ENCODE data around the gene CSF3R. TPM values are rescaled to one million over a fixed set of nuclear protein-coding genes. Genes with fewer than 3 reads are reported as not detected.

CSF3R gene
- total and polyA plus RNA-seq, 8 donors, result 1.6 to 30.9 (median 12.7) TPM; not detected in 1

DNA sequence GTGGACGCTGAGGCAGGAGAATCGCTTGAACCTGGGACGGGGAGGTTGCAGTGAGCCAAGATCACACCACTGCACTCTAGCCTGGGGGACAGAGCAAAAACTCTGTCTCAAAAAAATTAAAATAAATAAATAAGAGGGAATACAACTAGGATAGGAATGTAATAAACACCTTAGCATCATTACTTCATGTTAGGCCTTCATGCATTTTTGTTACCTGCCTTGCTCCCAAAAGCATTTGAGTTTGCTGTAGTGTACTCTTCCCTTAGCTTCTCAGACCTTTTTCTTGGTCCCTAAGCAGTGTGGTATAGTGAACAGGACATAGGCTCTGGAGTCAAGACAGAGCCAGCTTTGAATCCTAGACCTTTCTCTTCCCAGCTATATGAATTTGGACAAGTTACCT is 29.7 kb downstream of the CSF3R start:
- intact Hi-C loops (cut with DNase I; ENCODE audit: low total_unique reads), result no loop called here
- Histone ChIP-seq H3K9me3 (no peaks in the 10 kb centered on the region), H3K27ac (no peak overlapping the region), H3K4me1 (peaks cover 6 to 39% (median 16%) of the 10 kb centered on the region in 4 donors), H3K36me3 (peaks cover 28 to 46% (median 40%) of the 10 kb centered on the region in 4 donors), H3K27me3 (no peaks in the 10 kb centered on the region), H3K4me3 (no peak overlapping the region)
- WGBS, 5 donors, result 87 to 93% (median 88%) methylated on average over 3 of the region's 3 CpGs
- no peak for DNase-seq
- TF ChIP-seq POLR2A (IDR thresholded peaks at IDR 0.05) (no peak), POLR2AphosphoS5 (IDR thresholded peaks at IDR 0.05) (no peak)

DNA sequence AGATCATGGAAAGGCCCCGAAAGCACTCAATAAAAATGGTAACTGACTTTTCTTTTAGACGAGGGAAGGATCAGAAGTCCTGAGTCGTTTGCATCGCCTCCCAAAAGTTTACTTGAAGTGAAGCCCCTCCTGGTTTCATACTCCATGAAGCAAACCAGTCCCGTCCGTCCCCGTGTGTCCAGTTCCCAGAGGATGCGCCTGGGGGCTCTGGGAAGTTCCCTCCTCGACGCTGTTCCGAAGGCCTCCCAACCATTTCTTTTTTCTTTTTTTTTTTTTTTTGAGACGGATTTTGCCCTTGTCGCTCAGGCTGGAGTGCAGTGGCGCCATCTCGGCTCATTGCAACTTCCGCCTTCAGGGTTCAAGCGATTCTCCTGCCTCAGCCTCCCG is 31.8 kb downstream of the CSF3R start:
- peaks cover 6 to 32% (median 16%) of the 10 kb centered on the region in 4 donors for H3K4me1 ChIP-seq
- no peaks in the 10 kb centered on the region for H3K27me3 ChIP-seq
- intact Hi-C loops (cut with DNase I; ENCODE audit: low total_unique reads), result no loop called here
- no peaks in the 10 kb centered on the region for H3K9me3 ChIP-seq
- TF ChIP-seq POLR2AphosphoS5 (IDR thresholded peaks at IDR 0.05) (no peak), POLR2A (IDR thresholded peaks at IDR 0.05) (no peak), EP300 (IDR thresholded peaks at IDR 0.05) (no peak)
- TF ChIP-seq, protein P1, sequence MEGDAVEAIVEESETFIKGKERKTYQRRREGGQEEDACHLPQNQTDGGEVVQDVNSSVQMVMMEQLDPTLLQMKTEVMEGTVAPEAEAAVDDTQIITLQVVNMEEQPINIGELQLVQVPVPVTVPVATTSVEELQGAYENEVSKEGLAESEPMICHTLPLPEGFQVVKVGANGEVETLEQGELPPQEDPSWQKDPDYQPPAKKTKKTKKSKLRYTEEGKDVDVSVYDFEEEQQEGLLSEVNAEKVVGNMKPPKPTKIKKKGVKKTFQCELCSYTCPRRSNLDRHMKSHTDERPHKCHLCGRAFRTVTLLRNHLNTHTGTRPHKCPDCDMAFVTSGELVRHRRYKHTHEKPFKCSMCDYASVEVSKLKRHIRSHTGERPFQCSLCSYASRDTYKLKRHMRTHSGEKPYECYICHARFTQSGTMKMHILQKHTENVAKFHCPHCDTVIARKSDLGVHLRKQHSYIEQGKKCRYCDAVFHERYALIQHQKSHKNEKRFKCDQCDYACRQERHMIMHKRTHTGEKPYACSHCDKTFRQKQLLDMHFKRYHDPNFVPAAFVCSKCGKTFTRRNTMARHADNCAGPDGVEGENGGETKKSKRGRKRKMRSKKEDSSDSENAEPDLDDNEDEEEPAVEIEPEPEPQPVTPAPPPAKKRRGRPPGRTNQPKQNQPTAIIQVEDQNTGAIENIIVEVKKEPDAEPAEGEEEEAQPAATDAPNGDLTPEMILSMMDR (IDR thresholded peaks at IDR 0.05), result no peak
- peak overlapping the region; percentile 93 to 98 (median 95) for H3K27ac ChIP-seq
- H3K36me3 ChIP-seq, result peaks cover 11 to 25% (median 19%) of the 10 kb centered on the region in 4 donors
- 26 to 43% (median 39%) methylated on average over 18 of the region's 18 CpGs for WGBS, 5 donors
- H3K4me3 ChIP-seq, result peak overlapping the region; percentile 59 to 90 (median 66)
- no peak for DNase-seq

GRCh38 chr1:36450270-36450918 is 32.3 kb downstream of the CSF3R start, which contains the start of gene OSCP1:
Gene OSCP1 (minus strand): TSS chr1:36450451. CDS start chr1:36450369, 82 bp downstream.
- peaks cover 6 to 32% (median 16%) of the 10 kb centered on the region in 4 donors for H3K4me1 ChIP-seq
- intact Hi-C loops (cut with DNase I; ENCODE audit: low total_unique reads), result no loop called here
- peak; percentile 96 to 99 for DNase-seq
- H3K27me3 ChIP-seq, result no peaks in the 10 kb centered on the region
- peak within 1 kb of the TSS; percentile 93 to 98 (median 95) for H3K27ac ChIP-seq
- TF ChIP-seq EP300 (IDR thresholded peaks at IDR 0.05), result no peak
- TF ChIP-seq POLR2AphosphoS5 (IDR thresholded peaks at IDR 0.05), result peak; percentile 86 to 96 (median 95)
- TF ChIP-seq, protein P1 (IDR thresholded peaks at IDR 0.05), result no peak
- TF ChIP-seq POLR2A (IDR thresholded peaks at IDR 0.05), result peak in 2 of 4 donors; percentile 65 to 74
- H3K9me3 ChIP-seq, result no peaks in the 10 kb centered on the region
- peak within 1 kb of the TSS; percentile 59 to 90 (median 66) for H3K4me3 ChIP-seq
- peaks cover 6 to 19% (median 14%) of the 10 kb centered on the region in 4 donors for H3K36me3 ChIP-seq
- WGBS, 5 donors, result 0 to 1% (median 1%) methylated on average over 42 to 48 of the region's 48 CpGs

- Histone ChIP-seq H3K4me1 (peaks cover 6 to 32% (median 16%) of the 10 kb centered on the region in 4 donors), H3K9me3 (no peaks in the 10 kb centered on the region), H3K27me3 (no peaks in the 10 kb centered on the region), H3K36me3 (peaks cover 0 to 4% (median under 1%) of the 10 kb centered on the region in 4 donors), H3K27ac (no peak overlapping the region), H3K4me3 (no peak overlapping the region)
- no peak for DNase-seq
- WGBS, 5 donors, result 89 to 94% (median 92%) methylated on average over 4 of the region's 4 CpGs
- intact Hi-C loops (cut with DNase I; ENCODE audit: low total_unique reads), result no loop called here
- TF ChIP-seq, protein P1 (IDR thresholded peaks at IDR 0.05), result no peak
- no peak for TF ChIP-seq POLR2A (IDR thresholded peaks at IDR 0.05)
- no peak for TF ChIP-seq POLR2AphosphoS5 (IDR thresholded peaks at IDR 0.05)
Observed at GRCh38 chr1:36448530-36449056, 34.1 kb downstream of the CSF3R start.

DNA sequence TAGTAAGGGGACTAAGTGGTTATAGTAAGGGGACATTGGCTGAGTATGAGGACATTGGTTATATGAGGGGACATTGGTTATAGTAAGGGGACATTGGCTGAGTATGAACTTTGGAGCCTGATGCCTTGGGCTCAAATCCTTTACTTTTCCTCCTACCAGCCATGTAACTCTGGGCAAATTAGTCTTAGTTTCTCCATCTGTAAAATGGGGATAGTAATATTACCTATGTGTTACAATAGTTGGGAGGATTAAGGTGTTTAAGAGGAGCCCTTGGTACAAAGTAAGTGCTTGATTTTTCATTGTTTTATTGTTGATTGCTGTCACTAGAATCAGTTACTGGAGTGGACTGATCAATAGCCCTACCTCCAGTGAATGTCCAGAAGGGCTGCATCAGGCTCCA is 35.3 kb downstream of the CSF3R start:
- DNase-seq, result no peak
- H3K9me3 ChIP-seq, result no peaks in the 10 kb centered on the region
- no peak overlapping the region for H3K27ac ChIP-seq
- H3K4me3 ChIP-seq, result no peak overlapping the region
- peaks cover 0 to 8% (median 4%) of the 10 kb centered on the region in 4 donors for H3K36me3 ChIP-seq
- H3K4me1 ChIP-seq, result peaks cover 6 to 32% (median 16%) of the 10 kb centered on the region in 4 donors
- TF ChIP-seq EP300 (IDR thresholded peaks at IDR 0.05) (no peak), POLR2AphosphoS5 (IDR thresholded peaks at IDR 0.05) (no peak), POLR2A (IDR thresholded peaks at IDR 0.05) (no peak)
- TF ChIP-seq, protein P1 (IDR thresholded peaks at IDR 0.05), result no peak
- H3K27me3 ChIP-seq, result no peaks in the 10 kb centered on the region
- intact Hi-C loops (cut with DNase I; ENCODE audit: low total_unique reads), result no loop called here

Data from stomach (tissue), 9 donors.